Esophagus muscularis mucosa (tissue), 4 donors: ENCODE results near the gene PUS7. TPM values are rescaled to one million over a fixed set of nuclear protein-coding genes. Genes with fewer than 3 reads are reported as not detected.
"Not testable (repeated sequence)": the region's sequence is repeated elsewhere in the genome, so short reads cannot be mapped to it uniquely, and the experiment has no call there.

ENCODE experiments used
- DNase-seq: peaks from one replicate; pipeline ENCODE4 v3.0.0-alpha.2; 2017; ENCODE audit errors: extremely low spot score
- H3K27ac ChIP-seq, 4 donors: fragments of 200-600 bp; sonication (generic); replicated peaks in 1 of 4; 1 replicate in 3 of 4; 2 replicates in 1 of 4; pipeline ENCODE4 v1.5.1; 2016 to 2019; ENCODE audit warnings: mild to moderate bottlenecking in 1 of 4
- H3K27me3 ChIP-seq, 4 donors: fragments of 200-600 bp; sonication (generic); one replicate each; pipeline versions ENCODE4 v1.5.1 to v1.6.0; 2016 to 2019
- H3K36me3 ChIP-seq, 4 donors: fragments of 200-600 bp; sonication (generic); one replicate each; pipeline ENCODE4 v1.5.1; 2016 to 2019
- H3K4me1 ChIP-seq, 4 donors: fragments of 200-600 bp; sonication (generic); one replicate each; pipeline ENCODE4 v1.5.1; 2016 to 2019
- H3K4me3 ChIP-seq, 4 donors: fragments of 200-600 bp; sonication (generic); 1 replicate in 2 of 4; 2 replicates in 2 of 4; pipeline ENCODE4 v1.5.1; 2016 to 2019; ENCODE audit warnings: mild to moderate bottlenecking in 4 of 4, moderate library complexity in 1 of 4
- H3K9me3 ChIP-seq, 4 donors: fragments of 200-600 bp; sonication (generic); 1 replicate in 3 of 4; 2 replicates in 1 of 4; pipeline ENCODE4 v1.5.1; 2016 to 2019
- EP300 ChIP-seq: sonication (generic); formaldehyde crosslinking; IDR thresholded peaks from one replicate; pipeline ENCODE4 v1.6.1; 2017; ENCODE audit warnings: antibody characterized with exemption
- POLR2A ChIP-seq: fragments of 450-650 bp; IDR thresholded peaks from one replicate; pipeline ENCODE4 v1.6.1; 2017; ENCODE audit warnings: antibody characterized with exemption, moderate library complexity, mild to moderate bottlenecking, low read depth
- POLR2AphosphoS5 ChIP-seq, 2 donors: sonication (generic); formaldehyde crosslinking; IDR thresholded peaks; one replicate each; pipeline ENCODE4 v1.6.1; 2017; ENCODE audit warnings: antibody characterized with exemption in 2 of 2
- WGBS: methylation state at CpG from one replicate; pipeline ENCODE4 v1.1.5; 2018; 5-methylcytosine and 5-hydroxymethylcytosine counted together
- intact Hi-C: fragments of 100-400 bp; cut with DNase I; formaldehyde crosslinking; loops from one replicate; pipeline ENCODE4 v1.15.1; 2023
- total RNA-seq, 4 donors: library from RNA; depleted of rRNA; stranded (reverse); fragments of >200 nt; gene quantifications; one replicate each; pipeline versions ENCODE4 v1.1.0 to v1.2.1, GENCODE V29; 2016
- TF ChIP-seq, protein P1 (sequence below), 3 experiments: fragments of 200-600 bp in 2 of 3; fragments of 450-650 bp in 1 of 3; sonication (generic) in 2 of 3; IDR thresholded peaks; one replicate each; pipeline ENCODE4 v1.5.1; 2017 to 2019; ENCODE audit warnings: antibody characterized with exemption in 3 of 3, mild to moderate bottlenecking in 2 of 3, moderate library complexity in 1 of 3

Gene PUS7
- total RNA-seq, 4 donors from 2014 or later, result 7.1 to 22.9 (median 12.7) TPM

DNA sequence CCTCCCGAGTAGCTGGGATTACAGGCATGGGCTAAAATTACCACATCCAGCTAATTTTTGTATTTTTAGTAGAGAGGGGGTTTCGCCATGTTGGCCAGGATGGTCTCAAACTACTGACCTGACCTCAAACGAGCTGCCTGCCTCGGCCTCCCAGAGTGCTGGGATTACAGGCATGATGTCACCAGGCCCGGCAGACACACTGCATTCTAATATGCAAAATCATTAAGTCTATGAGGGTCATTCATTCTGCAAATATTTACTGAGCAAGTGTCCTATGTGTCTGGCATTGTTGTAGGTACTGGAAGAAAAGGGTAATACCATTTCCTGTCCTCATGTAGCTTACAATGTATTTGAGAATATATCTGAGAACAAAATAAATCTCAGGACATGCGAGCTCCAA is 2.7 kb downstream of the PUS7 start:
- 90% methylated on average over 5 of the region's 6 CpGs for WGBS
- intact Hi-C loops, result no loop called here

GRCh38 chr7:105515610-105516009 is 6.5 kb downstream of the PUS7 start:
- H3K36me3 ChIP-seq, DNase-seq, H3K9me3 ChIP-seq, intact Hi-C loops, H3K27me3 ChIP-seq, H3K4me1 ChIP-seq, H3K27ac ChIP-seq, H3K4me3 ChIP-seq: not testable (repeated sequence)
- 94% methylated on average over 7 of the region's 7 CpGs for WGBS

More for the DNA sequence above, 2.7 kb downstream of the PUS7 start:
- DNase-seq, result no peak
- Histone ChIP-seq H3K27me3 (no peaks in the 10 kb centered on the region), H3K4me3 (no peak overlapping the region), H3K4me1 (peaks cover 14 to 24% (median 18%) of the 10 kb centered on the region in 4 donors), H3K9me3 (no peaks in the 10 kb centered on the region), H3K36me3 (no peaks in the 10 kb centered on the region), H3K27ac (no peak overlapping the region)
- TF ChIP-seq, protein P1, sequence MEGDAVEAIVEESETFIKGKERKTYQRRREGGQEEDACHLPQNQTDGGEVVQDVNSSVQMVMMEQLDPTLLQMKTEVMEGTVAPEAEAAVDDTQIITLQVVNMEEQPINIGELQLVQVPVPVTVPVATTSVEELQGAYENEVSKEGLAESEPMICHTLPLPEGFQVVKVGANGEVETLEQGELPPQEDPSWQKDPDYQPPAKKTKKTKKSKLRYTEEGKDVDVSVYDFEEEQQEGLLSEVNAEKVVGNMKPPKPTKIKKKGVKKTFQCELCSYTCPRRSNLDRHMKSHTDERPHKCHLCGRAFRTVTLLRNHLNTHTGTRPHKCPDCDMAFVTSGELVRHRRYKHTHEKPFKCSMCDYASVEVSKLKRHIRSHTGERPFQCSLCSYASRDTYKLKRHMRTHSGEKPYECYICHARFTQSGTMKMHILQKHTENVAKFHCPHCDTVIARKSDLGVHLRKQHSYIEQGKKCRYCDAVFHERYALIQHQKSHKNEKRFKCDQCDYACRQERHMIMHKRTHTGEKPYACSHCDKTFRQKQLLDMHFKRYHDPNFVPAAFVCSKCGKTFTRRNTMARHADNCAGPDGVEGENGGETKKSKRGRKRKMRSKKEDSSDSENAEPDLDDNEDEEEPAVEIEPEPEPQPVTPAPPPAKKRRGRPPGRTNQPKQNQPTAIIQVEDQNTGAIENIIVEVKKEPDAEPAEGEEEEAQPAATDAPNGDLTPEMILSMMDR (IDR thresholded peaks at IDR 0.05), result no peak
- TF ChIP-seq POLR2A (no peak), EP300 (no peak), POLR2AphosphoS5 (IDR thresholded peaks at IDR 0.05) (no peak)

DNA sequence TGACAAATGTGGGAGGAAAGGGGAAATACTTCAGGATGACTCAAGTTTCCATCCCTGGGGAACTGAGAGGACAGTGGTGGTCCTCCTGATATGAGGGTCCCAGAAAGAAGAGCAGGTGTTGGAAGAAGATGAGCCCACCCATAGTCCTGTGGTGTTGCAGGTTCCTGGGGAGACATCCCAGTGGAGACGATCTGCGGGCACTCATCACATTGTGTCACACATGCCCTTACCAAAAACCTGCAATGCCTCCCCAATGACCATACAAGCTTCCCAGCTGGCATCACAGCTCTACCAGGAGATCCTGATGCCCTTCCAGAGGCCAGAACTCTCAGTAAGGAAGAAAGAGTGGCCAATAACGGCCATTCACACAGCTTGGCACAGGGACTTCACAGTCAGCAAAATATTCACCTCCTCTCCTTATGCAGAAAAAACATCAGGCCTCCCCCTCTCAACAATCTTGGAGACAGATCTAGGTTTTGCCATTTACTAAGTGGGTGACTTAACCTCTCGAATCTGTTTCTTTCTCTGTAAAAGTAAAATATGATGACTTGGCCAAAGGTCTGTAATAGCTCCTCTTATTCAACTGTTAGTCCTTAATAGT is 9.0 kb downstream of the PUS7 start:
- TF ChIP-seq POLR2A (no peak), EP300 (no peak), POLR2AphosphoS5 (IDR thresholded peaks at IDR 0.05) (no peak)
- TF ChIP-seq, protein P1 (IDR thresholded peaks at IDR 0.05), result no peak
- intact Hi-C loops, result no loop called here
- no peaks in the 10 kb centered on the region for H3K27me3 ChIP-seq
- H3K4me3 ChIP-seq, result no peak overlapping the region
- no peak for DNase-seq
- H3K9me3 ChIP-seq, result no peaks in the 10 kb centered on the region
- H3K4me1 ChIP-seq, result no peaks in the 10 kb centered on the region
- 90% methylated on average over 4 of the region's 4 CpGs for WGBS
- peaks cover 0 to 5% (median 2%) of the 10 kb centered on the region in 4 donors for H3K36me3 ChIP-seq
- H3K27ac ChIP-seq, result no peak overlapping the region

- H3K27ac ChIP-seq, result no peak overlapping the region
- H3K4me1 ChIP-seq, result no peaks in the 10 kb centered on the region
- peaks cover 6 to 11% (median 8%) of the 10 kb centered on the region in 4 donors for H3K36me3 ChIP-seq
- no peaks in the 10 kb centered on the region for H3K27me3 ChIP-seq
- intact Hi-C loops, result no loop called here
- H3K9me3 ChIP-seq, result no peaks in the 10 kb centered on the region
- no peak for TF ChIP-seq EP300
- TF ChIP-seq POLR2AphosphoS5 (IDR thresholded peaks at IDR 0.05), result no peak
- TF ChIP-seq POLR2A, result no peak
- TF ChIP-seq, protein P1 (IDR thresholded peaks at IDR 0.05), result no peak
- 88% methylated on average over 4 of the region's 4 CpGs for WGBS
- no peak overlapping the region for H3K4me3 ChIP-seq
- no peak for DNase-seq
These were observed 9.7 kb downstream of the PUS7 start for GRCh38 chr7:105512415-105512814.

DNA sequence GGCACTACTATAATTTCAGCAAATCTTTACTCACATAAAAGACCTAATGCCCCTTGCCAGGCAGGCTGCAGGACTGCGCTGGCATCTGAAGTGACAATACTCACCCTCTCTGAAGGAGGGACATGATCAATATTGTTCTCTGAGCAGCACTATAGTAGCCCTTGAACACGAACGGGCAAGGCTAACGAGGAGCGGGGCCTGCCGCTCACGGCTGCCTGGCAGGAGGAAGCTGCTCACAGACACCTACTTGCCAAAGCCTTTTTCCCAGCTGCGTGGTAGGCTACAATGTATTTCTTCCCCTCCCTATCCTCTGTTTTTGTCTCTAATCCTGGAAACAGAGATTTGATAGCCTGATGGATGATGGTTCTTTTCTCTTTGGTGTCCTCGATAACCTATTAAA is 19.9 kb downstream of the PUS7 start:
- no peak for DNase-seq
- Histone ChIP-seq H3K9me3 (no peaks in the 10 kb centered on the region), H3K36me3 (peaks cover 0 to 71% (median 42%) of the 10 kb centered on the region in 4 donors), H3K4me1 (no peaks in the 10 kb centered on the region), H3K4me3 (no peak overlapping the region), H3K27me3 (no peaks in the 10 kb centered on the region), H3K27ac (no peak overlapping the region)
- 95% methylated on average over 9 of the region's 9 CpGs for WGBS
- TF ChIP-seq EP300 (no peak), POLR2A (no peak), POLR2AphosphoS5 (IDR thresholded peaks at IDR 0.05) (no peak)
- TF ChIP-seq, protein P1 (IDR thresholded peaks at IDR 0.05), result no peak
- intact Hi-C loops, result no loop called here
